ENCODE measurements around the gene SMYD3.

DNA sequence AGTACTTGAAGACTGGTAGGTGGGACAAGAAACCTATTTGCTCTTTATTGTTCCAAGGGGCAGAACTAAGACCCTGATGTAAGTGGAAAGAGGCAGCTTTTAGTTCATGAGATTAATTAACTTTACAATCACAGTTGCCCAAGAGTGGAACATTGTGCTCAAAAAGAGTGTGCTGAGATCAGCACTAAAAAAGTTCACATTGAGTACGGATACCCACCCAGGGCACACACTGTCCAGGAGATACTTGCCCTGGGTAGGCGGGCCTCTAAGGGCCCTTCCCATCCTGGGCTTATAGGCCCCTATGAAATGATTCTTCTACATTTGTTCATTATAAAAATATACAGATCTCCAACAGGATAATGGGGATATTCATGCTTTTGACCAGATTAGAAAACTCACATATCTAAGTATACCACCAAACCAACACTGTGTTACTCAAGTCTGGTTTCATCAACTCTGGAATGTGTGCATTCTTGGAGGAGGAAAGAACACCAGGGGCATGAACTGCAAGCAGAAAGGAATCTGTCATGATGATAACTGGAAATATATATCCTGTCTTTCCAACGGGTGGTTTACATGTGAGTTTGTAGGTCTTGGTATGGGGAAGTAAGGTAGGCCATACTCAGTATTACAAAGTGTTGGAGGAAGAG lies 626.2 kb downstream of the SMYD3 start:
- TF ChIP-seq, protein P1, sequence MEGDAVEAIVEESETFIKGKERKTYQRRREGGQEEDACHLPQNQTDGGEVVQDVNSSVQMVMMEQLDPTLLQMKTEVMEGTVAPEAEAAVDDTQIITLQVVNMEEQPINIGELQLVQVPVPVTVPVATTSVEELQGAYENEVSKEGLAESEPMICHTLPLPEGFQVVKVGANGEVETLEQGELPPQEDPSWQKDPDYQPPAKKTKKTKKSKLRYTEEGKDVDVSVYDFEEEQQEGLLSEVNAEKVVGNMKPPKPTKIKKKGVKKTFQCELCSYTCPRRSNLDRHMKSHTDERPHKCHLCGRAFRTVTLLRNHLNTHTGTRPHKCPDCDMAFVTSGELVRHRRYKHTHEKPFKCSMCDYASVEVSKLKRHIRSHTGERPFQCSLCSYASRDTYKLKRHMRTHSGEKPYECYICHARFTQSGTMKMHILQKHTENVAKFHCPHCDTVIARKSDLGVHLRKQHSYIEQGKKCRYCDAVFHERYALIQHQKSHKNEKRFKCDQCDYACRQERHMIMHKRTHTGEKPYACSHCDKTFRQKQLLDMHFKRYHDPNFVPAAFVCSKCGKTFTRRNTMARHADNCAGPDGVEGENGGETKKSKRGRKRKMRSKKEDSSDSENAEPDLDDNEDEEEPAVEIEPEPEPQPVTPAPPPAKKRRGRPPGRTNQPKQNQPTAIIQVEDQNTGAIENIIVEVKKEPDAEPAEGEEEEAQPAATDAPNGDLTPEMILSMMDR (IDR thresholded peaks at IDR 0.05; ENCODE audit: insufficient read depth, low read depth, low read length), result no peak
- no peak for TF ChIP-seq EZH2 (IDR thresholded peaks at IDR 0.05; ENCODE audit: insufficient read depth, low read length)

Data from astrocyte (in vitro differentiated cells and primary cell).